SIG-M5 (cell line): ENCODE measurements around the gene SLC8A3.

Experiments used
- DNase-seq: peaks from one replicate; lab custom pipeline; 2025; lab: John Stamatoyannopoulos, UW

Gene SLC8A3

GRCh38 chr14:70064136-70064865 is 124.5 kb downstream of the SLC8A3 start:
- no peak for DNase-seq

GRCh38 chr14:70061108-70061507 is 127.6 kb downstream of the SLC8A3 start:
- no peak for DNase-seq

GRCh38 chr14:70059545-70059944 is 129.2 kb downstream of the SLC8A3 start:
- DNase-seq = no peak

GRCh38 chr14:70057519-70058136 is 131.1 kb downstream of the SLC8A3 start:
- DNase-seq = no peak

- no peak for DNase-seq
These were observed 135.8 kb downstream of the SLC8A3 start for GRCh38 chr14:70052990-70053389.

- DNase-seq = no peak
These were observed 138.6 kb downstream of the SLC8A3 start for GRCh38 chr14:70050136-70050535.

- DNase-seq = no peak
These were observed 139.1 kb downstream of the SLC8A3 start for GRCh38 chr14:70049605-70050004.

GRCh38 chr14:70048313-70048654 is 140.5 kb downstream of the SLC8A3 start:
- no peak for DNase-seq

GRCh38 chr14:70047598-70048312 is 141.0 kb downstream of the SLC8A3 start:
- DNase-seq = no peak

GRCh38 chr14:70045844-70046535 is 142.8 kb downstream of the SLC8A3 start:
- no peak for DNase-seq

- DNase-seq = no peak
These were observed 143.4 kb downstream of the SLC8A3 start for GRCh38 chr14:70045310-70045709.

GRCh38 chr14:70043001-70043400 is 145.8 kb downstream of the SLC8A3 start:
- no peak for DNase-seq

GRCh38 chr14:70036665-70037064 is 152.1 kb downstream of the SLC8A3 start:
- no peak for DNase-seq

- DNase-seq = no peak
These were observed 154.5 kb downstream of the SLC8A3 start for GRCh38 chr14:70034257-70034656.

- DNase-seq = no peak
These were observed 155.2 kb downstream of the SLC8A3 start for GRCh38 chr14:70033561-70033960.

GRCh38 chr14:70033116-70033515 is 155.6 kb downstream of the SLC8A3 start:
- no peak for DNase-seq

- no peak for DNase-seq
These were observed 156.3 kb downstream of the SLC8A3 start for GRCh38 chr14:70032447-70032846.

GRCh38 chr14:70032016-70032415 is 156.7 kb downstream of the SLC8A3 start:
- no peak for DNase-seq

- no peak for DNase-seq
These were observed 159.2 kb downstream of the SLC8A3 start for GRCh38 chr14:70029296-70030132.

GRCh38 chr14:70027785-70028428 is 160.8 kb downstream of the SLC8A3 start:
- DNase-seq = no peak

GRCh38 chr14:70023871-70024270 is 164.9 kb downstream of the SLC8A3 start:
- no peak for DNase-seq
